ENCODE data around the gene PACSIN2.

DNA sequence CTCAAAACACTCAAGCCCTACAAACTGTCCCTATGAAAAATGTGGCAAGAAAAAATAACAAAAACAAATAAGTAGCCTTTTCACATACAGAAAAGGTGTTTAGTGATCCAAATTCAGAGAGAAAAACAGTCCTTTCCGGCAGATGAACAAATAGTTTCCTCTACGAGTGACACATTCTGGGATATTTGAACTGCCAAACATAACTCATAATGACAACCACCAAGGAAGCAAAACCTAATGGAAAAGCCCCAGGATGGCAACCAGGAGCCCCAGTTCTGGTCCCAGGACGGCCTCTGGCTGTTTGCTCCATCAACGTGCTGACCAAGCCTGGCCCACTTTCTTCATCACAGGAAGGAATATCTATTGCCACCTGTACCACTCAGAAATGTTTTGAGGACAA, 6.0 kb downstream of the PACSIN2 start:
- no peak for TF ChIP-seq FIP1L1 (IDR thresholded peaks at IDR 0.05; ENCODE audit: borderline replicate concordance, insufficient read depth, low read depth, low read length)
- TF ChIP-seq ZBTB42 (CRISPR knock-in tag; IDR thresholded peaks at IDR 0.05), result no peak
- no peak for TF ChIP-seq HNF4A (CRISPR knock-in tag; IDR thresholded peaks at IDR 0.05)
- TF ChIP-seq, protein P1, sequence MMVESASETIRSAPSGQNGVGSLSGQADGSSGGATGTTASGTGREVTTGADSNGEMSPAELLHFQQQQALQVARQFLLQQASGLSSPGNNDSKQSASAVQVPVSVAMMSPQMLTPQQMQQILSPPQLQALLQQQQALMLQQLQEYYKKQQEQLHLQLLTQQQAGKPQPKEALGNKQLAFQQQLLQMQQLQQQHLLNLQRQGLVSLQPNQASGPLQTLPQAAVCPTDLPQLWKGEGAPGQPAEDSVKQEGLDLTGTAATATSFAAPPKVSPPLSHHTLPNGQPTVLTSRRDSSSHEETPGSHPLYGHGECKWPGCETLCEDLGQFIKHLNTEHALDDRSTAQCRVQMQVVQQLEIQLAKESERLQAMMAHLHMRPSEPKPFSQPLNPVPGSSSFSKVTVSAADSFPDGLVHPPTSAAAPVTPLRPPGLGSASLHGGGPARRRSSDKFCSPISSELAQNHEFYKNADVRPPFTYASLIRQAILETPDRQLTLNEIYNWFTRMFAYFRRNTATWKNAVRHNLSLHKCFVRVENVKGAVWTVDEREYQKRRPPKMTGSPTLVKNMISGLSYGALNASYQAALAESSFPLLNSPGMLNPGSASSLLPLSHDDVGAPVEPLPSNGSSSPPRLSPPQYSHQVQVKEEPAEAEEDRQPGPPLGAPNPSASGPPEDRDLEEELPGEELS (CRISPR knock-in tag; IDR thresholded peaks at IDR 0.05), result no peak
- no peak for TF ChIP-seq GTF2F1 (IDR thresholded peaks at IDR 0.05; ENCODE audit: low read length)
- no peak for TF ChIP-seq MZF1 (CRISPR knock-in tag; IDR thresholded peaks at IDR 0.05; ENCODE audit: borderline replicate concordance)
- no peak for TF ChIP-seq SP1 (IDR thresholded peaks at IDR 0.05)
- no peak for TF ChIP-seq SP1 (CRISPR knock-in tag; IDR thresholded peaks at IDR 0.05)
- no peak for TF ChIP-seq ZNF121 (CRISPR knock-in tag; IDR thresholded peaks at IDR 0.05)
- TF ChIP-seq SETDB1 (CRISPR knock-in tag; IDR thresholded peaks at IDR 0.05; ENCODE audit: borderline replicate concordance), result no peak
